BE2C (cell line): ENCODE data around the gene S100A5.

Experiments
- DNase-seq: peaks from one replicate; pipeline ENCODE4 v3.0.0-alpha.2; 2020
- H3K27me3 ChIP-seq: fragments of 250-450 bp; sonication (Bioruptor Pico); 2 replicates; pipeline ENCODE4 v1.5.1; 2020; ENCODE audit warnings: mild to moderate bottlenecking
- H3K36me3 ChIP-seq: fragments of 250-450 bp; sonication (Bioruptor Pico); 2 replicates; pipeline ENCODE4 v1.5.1; 2020; ENCODE audit warnings: mild to moderate bottlenecking
- H3K4me1 ChIP-seq: fragments of 250-450 bp; sonication (Bioruptor Pico); 2 replicates; pipeline ENCODE4 v1.5.1; 2020
- H3K4me3 ChIP-seq: 2 replicates; pipeline ENCODE4 v1.5.1; 2011; ENCODE audit warnings: low read depth, low read length
- H3K9me3 ChIP-seq: fragments of 250-450 bp; sonication (Bioruptor Pico); 2 replicates; pipeline ENCODE4 v1.5.1; 2020
- CTCF ChIP-seq: IDR thresholded peaks from 2 replicates; pipeline ENCODE4 v1.5.1; 2012; ENCODE audit warnings: mild to moderate bottlenecking, low read depth, low read length

Gene S100A5

GRCh38 chr1:153573351-153573750 is 32.6 kb upstream of the S100A5 start:
- Histone ChIP-seq H3K4me3 (no peak overlapping the region), H3K27me3 (no peaks in the 10 kb centered on the region), H3K4me1 (peaks cover 11% of the 10 kb centered on the region), H3K36me3 (no peaks in the 10 kb centered on the region), H3K9me3 (no peaks in the 10 kb centered on the region)
- TF ChIP-seq CTCF, result no peak
- no peak for DNase-seq

- Histone ChIP-seq H3K27me3 (no peaks in the 10 kb centered on the region), H3K4me1 (peaks cover 18% of the 10 kb centered on the region), H3K36me3 (no peaks in the 10 kb centered on the region), H3K9me3 (no peaks in the 10 kb centered on the region), H3K4me3 (no peak overlapping the region)
- peak; percentile 79 for DNase-seq
- TF ChIP-seq CTCF, result peak; percentile 91
Measured at GRCh38 chr1:153572569-153573015, 31.9 kb upstream of the S100A5 start.

- TF ChIP-seq CTCF, result no peak
- H3K4me1 ChIP-seq, result peaks cover 27% of the 10 kb centered on the region
- H3K27me3 ChIP-seq, result no peaks in the 10 kb centered on the region
- H3K36me3 ChIP-seq, result no peaks in the 10 kb centered on the region
- no peak overlapping the region for H3K4me3 ChIP-seq
- H3K9me3 ChIP-seq, result no peaks in the 10 kb centered on the region
- DNase-seq, result no peak
Measured at GRCh38 chr1:153571706-153572105, 31.0 kb upstream of the S100A5 start.

GRCh38 chr1:153570874-153571273 is 30.1 kb upstream of the S100A5 start:
- no peak overlapping the region for H3K4me3 ChIP-seq
- H3K27me3 ChIP-seq, result no peaks in the 10 kb centered on the region
- DNase-seq, result no peak
- H3K36me3 ChIP-seq, result no peaks in the 10 kb centered on the region
- H3K9me3 ChIP-seq, result no peaks in the 10 kb centered on the region
- peaks cover 31% of the 10 kb centered on the region for H3K4me1 ChIP-seq
- TF ChIP-seq CTCF, result no peak

GRCh38 chr1:153569465-153569864 is 28.7 kb upstream of the S100A5 start:
- H3K9me3 ChIP-seq, result no peaks in the 10 kb centered on the region
- peaks cover 38% of the 10 kb centered on the region for H3K4me1 ChIP-seq
- H3K4me3 ChIP-seq, result no peak overlapping the region
- H3K36me3 ChIP-seq, result no peaks in the 10 kb centered on the region
- H3K27me3 ChIP-seq, result no peaks in the 10 kb centered on the region
- DNase-seq, result no peak
- TF ChIP-seq CTCF, result no peak

GRCh38 chr1:153568367-153569099 is 27.8 kb upstream of the S100A5 start:
- H3K4me1 ChIP-seq, result peaks cover 38% of the 10 kb centered on the region

More at GRCh38 chr1:153568367-153569099, 27.8 kb upstream of the S100A5 start:
- Histone ChIP-seq H3K36me3 (no peaks in the 10 kb centered on the region), H3K27me3 (no peaks in the 10 kb centered on the region), H3K9me3 (no peaks in the 10 kb centered on the region), H3K4me3 (peak overlapping the region; percentile 51)
- peak; percentile 94 for DNase-seq
- peak; percentile 99 for TF ChIP-seq CTCF
